Breast epithelium (tissue), 4 donors: ENCODE measurements around the gene LMTK2. TPM values are rescaled to one million over a fixed set of nuclear protein-coding genes. Genes with fewer than 3 reads are reported as not detected.

Experiments used
- DNase-seq, 2 donors: peaks; one replicate each; pipeline ENCODE4 v3.0.0-alpha.2; 2019; ENCODE audit warnings: low spot score in 2 of 2
- H3K27ac ChIP-seq, 2 donors: fragments of 200-600 bp; sonication (generic) in 1 of 2; one replicate each; pipeline ENCODE4 v1.5.1; 2016 to 2019; ENCODE audit warnings: mild to moderate bottlenecking in 1 of 2
- H3K27me3 ChIP-seq, 2 donors: fragments of 200-600 bp; sonication (generic) in 1 of 2; one replicate each; pipeline versions ENCODE4 v1.5.1 to v1.6.0; 2017 to 2019; ENCODE audit warnings: control low read depth in 1 of 2, mild to moderate bottlenecking in 1 of 2
- H3K36me3 ChIP-seq: fragments of 200-600 bp; one replicate; pipeline ENCODE4 v1.5.1; 2019
- H3K4me1 ChIP-seq, 2 donors: fragments of 200-600 bp; sonication (generic); one replicate each; pipeline ENCODE4 v1.5.1; 2016 to 2019; ENCODE audit warnings: control low read depth in 1 of 2
- H3K4me3 ChIP-seq, 3 donors: fragments of 200-600 bp; sonication (generic); 1 replicate in 2 of 3; 2 replicates in 1 of 3; pipeline ENCODE4 v1.5.1; 2016 to 2019; ENCODE audit warnings: mild to moderate bottlenecking in 3 of 3, moderate library complexity in 2 of 3
- H3K9me3 ChIP-seq, 2 donors: fragments of 200-600 bp; sonication (generic) in 1 of 2; one replicate each; pipeline ENCODE4 v1.5.1; 2016 to 2019; ENCODE audit warnings: control low read depth in 1 of 2
- POLR2A ChIP-seq: fragments of 450-650 bp; IDR thresholded peaks from one replicate; pipeline ENCODE4 v1.6.1; 2016; ENCODE audit warnings: antibody characterized with exemption, mild to moderate bottlenecking, moderate library complexity
- POLR2AphosphoS5 ChIP-seq, 3 donors: sonication (generic); formaldehyde crosslinking; IDR thresholded peaks; one replicate each; pipeline ENCODE4 v1.6.1; 2017; ENCODE audit warnings: antibody characterized with exemption in 3 of 3
- intact Hi-C: fragments of 100-400 bp; cut with DNase I; formaldehyde crosslinking; loops from one replicate; pipeline ENCODE4 v1.15.1; 2023; ENCODE audit warnings: low total_unique reads
- total RNA-seq, 3 donors: library from RNA; depleted of rRNA; stranded (reverse); fragments of >200 nt; gene quantifications; one replicate each; pipeline ENCODE4 v1.1.0, GENCODE V29; 2016
- TF ChIP-seq, protein P1 (sequence below), 3 donors: fragments of 450-650 bp; IDR thresholded peaks; one replicate each; pipeline ENCODE4 v1.5.1; 2016 to 2017; ENCODE audit warnings: antibody characterized with exemption in 3 of 3, mild to moderate bottlenecking in 3 of 3, moderate library complexity in 3 of 3

LMTK2 gene
- total RNA-seq, 3 donors from 2014 or later, result 9.4 to 16.7 (median 14.1) TPM

DNA sequence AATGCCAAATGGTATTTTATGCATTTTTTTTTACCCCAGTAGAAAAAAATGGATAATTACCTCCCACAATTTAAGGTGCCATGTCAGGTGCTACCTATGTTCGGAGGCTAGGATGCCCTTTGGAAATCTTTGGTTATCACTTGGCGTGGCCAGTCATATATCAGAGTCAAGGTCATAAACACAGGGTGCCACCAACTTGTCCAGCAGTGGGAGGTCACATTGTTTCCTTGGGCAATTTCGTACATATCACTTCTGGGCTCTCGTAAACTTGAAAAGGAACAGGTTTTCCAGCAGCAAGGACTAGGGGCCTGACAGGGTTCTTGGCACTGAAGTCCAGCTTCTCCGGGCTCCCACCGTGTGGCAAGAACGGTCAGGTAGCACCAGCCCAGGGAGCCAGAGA lies 56.6 kb downstream of the LMTK2 start:
- no peaks in the 10 kb centered on the region for H3K27me3 ChIP-seq
- TF ChIP-seq POLR2A (no peak), POLR2AphosphoS5 (IDR thresholded peaks at IDR 0.05) (no peak)
- TF ChIP-seq, protein P1, sequence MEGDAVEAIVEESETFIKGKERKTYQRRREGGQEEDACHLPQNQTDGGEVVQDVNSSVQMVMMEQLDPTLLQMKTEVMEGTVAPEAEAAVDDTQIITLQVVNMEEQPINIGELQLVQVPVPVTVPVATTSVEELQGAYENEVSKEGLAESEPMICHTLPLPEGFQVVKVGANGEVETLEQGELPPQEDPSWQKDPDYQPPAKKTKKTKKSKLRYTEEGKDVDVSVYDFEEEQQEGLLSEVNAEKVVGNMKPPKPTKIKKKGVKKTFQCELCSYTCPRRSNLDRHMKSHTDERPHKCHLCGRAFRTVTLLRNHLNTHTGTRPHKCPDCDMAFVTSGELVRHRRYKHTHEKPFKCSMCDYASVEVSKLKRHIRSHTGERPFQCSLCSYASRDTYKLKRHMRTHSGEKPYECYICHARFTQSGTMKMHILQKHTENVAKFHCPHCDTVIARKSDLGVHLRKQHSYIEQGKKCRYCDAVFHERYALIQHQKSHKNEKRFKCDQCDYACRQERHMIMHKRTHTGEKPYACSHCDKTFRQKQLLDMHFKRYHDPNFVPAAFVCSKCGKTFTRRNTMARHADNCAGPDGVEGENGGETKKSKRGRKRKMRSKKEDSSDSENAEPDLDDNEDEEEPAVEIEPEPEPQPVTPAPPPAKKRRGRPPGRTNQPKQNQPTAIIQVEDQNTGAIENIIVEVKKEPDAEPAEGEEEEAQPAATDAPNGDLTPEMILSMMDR (IDR thresholded peaks at IDR 0.05), result no peak
- H3K4me1 ChIP-seq, result no peaks in the 10 kb centered on the region
- no peak overlapping the region for H3K4me3 ChIP-seq
- peaks cover 6% of the 10 kb centered on the region for H3K36me3 ChIP-seq
- H3K9me3 ChIP-seq, result no peaks in the 10 kb centered on the region
- intact Hi-C loops, result loop anchor here (10.0 kb wide), 1 partner anchor 138 kb away; no protein-coding TSS in a partner anchor
- DNase-seq, result no peak
- peak overlapping the region in 1 of 2 donors; percentile 51 for H3K27ac ChIP-seq

DNA sequence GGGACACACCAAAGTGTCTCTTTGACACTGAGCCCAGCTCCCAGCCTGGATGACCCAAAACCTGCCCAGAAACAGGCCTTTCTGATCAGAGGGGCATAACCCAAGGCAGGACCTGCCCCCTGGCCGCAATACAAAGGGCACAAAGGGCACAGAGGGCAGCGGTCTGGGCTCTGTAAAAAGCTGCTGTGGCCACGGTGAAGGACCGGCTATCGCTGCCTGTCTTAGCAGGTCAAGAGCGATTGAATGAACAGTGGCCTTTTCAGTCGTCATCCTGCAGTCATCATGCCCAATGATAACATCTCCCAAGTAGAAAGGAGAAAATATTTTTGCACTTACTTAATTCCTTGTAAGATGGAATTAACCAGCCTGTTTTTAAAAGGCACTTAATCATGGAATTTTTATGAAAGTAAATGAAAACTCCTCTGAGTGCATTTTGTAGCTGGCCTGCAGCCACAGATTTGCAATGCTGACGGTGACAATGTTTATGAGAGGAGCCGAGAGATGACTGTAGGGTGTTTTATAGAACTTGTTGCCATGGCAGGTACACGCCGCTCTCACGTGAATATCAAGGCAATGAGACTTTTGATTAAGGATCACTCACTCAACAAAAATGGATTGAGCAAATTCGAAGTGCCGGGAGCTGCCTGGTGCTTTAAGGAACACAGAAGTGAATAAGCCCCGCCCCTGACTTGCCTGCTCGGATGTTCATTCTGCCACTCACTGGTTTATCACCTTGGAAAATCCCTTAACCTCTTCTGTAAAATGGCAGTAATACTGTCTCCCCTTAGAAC lies 57.2 kb downstream of the LMTK2 start:
- intact Hi-C loops, result loop anchor here (10.0 kb wide), 1 partner anchor 139 kb away; no protein-coding TSS in a partner anchor
- DNase-seq, result no peak
- H3K4me3 ChIP-seq, result no peak overlapping the region

DNA sequence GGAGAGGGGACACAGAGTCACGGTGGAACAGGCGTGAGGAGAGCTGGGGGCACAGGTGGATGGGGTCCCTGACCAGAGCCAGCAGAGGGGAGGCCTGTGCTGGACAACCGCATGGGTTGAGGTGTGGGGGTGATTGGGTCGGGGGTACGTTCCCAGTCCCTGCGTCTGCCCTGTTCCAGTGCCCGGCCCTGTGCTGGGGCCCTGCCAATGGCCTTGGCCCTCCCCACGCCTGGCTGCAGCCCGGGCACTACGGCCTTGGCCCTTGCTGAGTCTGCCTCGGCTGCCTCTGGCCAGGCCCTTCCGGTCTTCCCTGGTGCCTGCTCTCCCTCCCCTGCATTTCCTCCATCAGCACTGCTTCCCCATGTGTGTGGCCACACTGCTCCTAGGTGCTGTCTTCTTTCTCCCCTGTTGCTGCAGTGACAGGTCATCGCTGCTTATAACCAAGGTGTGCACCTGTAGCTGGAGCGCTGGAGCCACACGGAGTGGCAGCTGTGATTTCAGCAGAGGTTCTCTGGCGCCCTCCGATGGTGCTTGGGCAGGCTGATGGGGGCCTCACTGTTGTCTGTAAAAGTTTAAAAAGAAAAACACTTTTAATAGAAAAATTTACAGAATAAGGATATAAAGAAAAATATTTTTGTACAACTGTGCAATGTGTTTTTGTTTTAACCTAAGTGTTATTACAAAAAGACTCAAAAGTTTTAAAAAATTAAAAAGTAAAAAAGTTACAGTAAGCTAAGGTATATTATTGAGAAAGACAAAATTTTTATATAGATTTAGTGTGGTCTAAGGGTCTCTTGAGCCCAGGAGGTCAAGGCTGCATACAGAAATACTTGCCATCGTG lies 59.4 kb downstream of the LMTK2 start:
- intact Hi-C loops, result loop anchor here (10.0 kb wide), 1 partner anchor 141 kb away; no protein-coding TSS in a partner anchor
- no peak for DNase-seq

More for the DNA sequence above, 57.2 kb downstream of the LMTK2 start:
- H3K4me1 ChIP-seq, result no peaks in the 10 kb centered on the region
- H3K9me3 ChIP-seq, result no peaks in the 10 kb centered on the region
- H3K27ac ChIP-seq, result peak overlapping the region in 1 of 2 donors; percentile 51
- H3K36me3 ChIP-seq, result peaks cover 6% of the 10 kb centered on the region
- H3K27me3 ChIP-seq, result no peaks in the 10 kb centered on the region
- TF ChIP-seq POLR2AphosphoS5 (IDR thresholded peaks at IDR 0.05), result no peak
- TF ChIP-seq POLR2A, result no peak
- TF ChIP-seq, protein P1 (IDR thresholded peaks at IDR 0.05), result no peak

DNA sequence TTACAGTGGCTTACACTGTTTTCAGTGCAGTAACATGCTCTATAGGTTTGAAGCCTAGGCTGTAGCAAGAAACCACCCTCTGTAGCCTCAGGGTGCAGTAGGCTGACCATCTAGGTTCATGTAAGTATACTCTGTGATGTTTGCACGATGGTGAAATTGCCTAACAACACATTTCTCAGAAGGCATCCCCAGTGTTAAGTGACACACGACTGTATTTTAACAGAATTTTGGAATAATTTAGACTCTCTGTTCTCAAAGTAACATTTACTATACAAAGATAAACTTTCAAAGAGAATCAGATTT lies 60.0 kb downstream of the LMTK2 start:
- Histone ChIP-seq H3K27me3 (no peaks in the 10 kb centered on the region), H3K9me3 (no peaks in the 10 kb centered on the region), H3K4me1 (no peaks in the 10 kb centered on the region), H3K27ac (no peak overlapping the region), H3K4me3 (no peak overlapping the region), H3K36me3 (no peaks in the 10 kb centered on the region)
- intact Hi-C loops, result loop anchor here (10.0 kb wide), 1 partner anchor 142 kb away; no protein-coding TSS in a partner anchor
- no peak for DNase-seq
- TF ChIP-seq POLR2AphosphoS5 (IDR thresholded peaks at IDR 0.05), result no peak
- TF ChIP-seq POLR2A, result no peak
- TF ChIP-seq, protein P1 (IDR thresholded peaks at IDR 0.05), result no peak

More for the DNA sequence above, 59.4 kb downstream of the LMTK2 start:
- Histone ChIP-seq H3K27me3 (no peaks in the 10 kb centered on the region), H3K4me3 (no peak overlapping the region), H3K4me1 (no peaks in the 10 kb centered on the region), H3K9me3 (no peaks in the 10 kb centered on the region), H3K36me3 (no peaks in the 10 kb centered on the region), H3K27ac (no peak overlapping the region)
- no peak for TF ChIP-seq POLR2A
- no peak for TF ChIP-seq POLR2AphosphoS5 (IDR thresholded peaks at IDR 0.05)
- TF ChIP-seq, protein P1 (IDR thresholded peaks at IDR 0.05), result peak in 2 of 3 donors; percentile 23 to 27
